SK-N-SH treated with all-trans-retinoic acid at 6 μM for 48 hours (cell line): ENCODE measurements around the gene TRIL.

Experiments
- ATAC-seq: fragments of 200-7000 bp; cut with Tn5 transposase; 3 replicates; pipeline ENCODE4 v1.9.1; 2020; ENCODE audit warnings: mild to moderate bottlenecking, moderate library complexity
- BACH2 ChIP-seq: fragments of 250-450 bp; sonication (Bioruptor Pico); IDR thresholded peaks from 2 replicates; pipeline ENCODE4 v1.9.0; 2021; ENCODE audit warnings: mild to moderate bottlenecking, borderline replicate concordance
- ESRRG ChIP-seq: fragments of 250-450 bp; sonication (Bioruptor Pico); IDR thresholded peaks from 2 replicates; pipeline ENCODE4 v1.6.1; 2021; ENCODE audit warnings: mild to moderate bottlenecking
- ISL1 ChIP-seq: fragments of 250-450 bp; sonication (Bioruptor Pico); IDR thresholded peaks from 2 replicates; pipeline ENCODE4 v2.1.2; 2022; ENCODE audit warnings: mild to moderate bottlenecking, moderate library complexity
- OSR1 ChIP-seq: fragments of 250-450 bp; sonication (Bioruptor Pico); IDR thresholded peaks from 2 replicates; pipeline ENCODE4 v1.8.0; 2022; ENCODE audit warnings: moderate library complexity, mild to moderate bottlenecking, inconsistent platforms
- PPARA ChIP-seq: fragments of 250-450 bp; sonication (Bioruptor Pico); IDR thresholded peaks from 2 replicates; pipeline ENCODE4 v1.5.0; 2020; ENCODE audit warnings: mild to moderate bottlenecking, borderline replicate concordance
- RARB ChIP-seq: fragments of 250-450 bp; sonication (Bioruptor Pico); IDR thresholded peaks from 2 replicates; pipeline ENCODE4 v1.8.0; 2021; ENCODE audit warnings: mild to moderate bottlenecking, moderate library complexity
- SNAI2 ChIP-seq: fragments of 250-450 bp; sonication (Bioruptor Pico); IDR thresholded peaks from 2 replicates; pipeline ENCODE4 v1.5.0; 2020; ENCODE audit warnings: mild to moderate bottlenecking, moderate library complexity
- TCF4 ChIP-seq: fragments of 250-450 bp; sonication (Bioruptor Pico); IDR thresholded peaks from 2 replicates; pipeline ENCODE4 v1.8.0; 2021; ENCODE audit warnings: mild to moderate bottlenecking, moderate library complexity, borderline replicate concordance
- ZC3H10 ChIP-seq: fragments of 250-450 bp; sonication (Bioruptor Pico); IDR thresholded peaks from 2 replicates; pipeline ENCODE4 v1.5.1; 2021; ENCODE audit warnings: mild to moderate bottlenecking, moderate library complexity
- ZFP3 ChIP-seq: fragments of 250-450 bp; sonication (Bioruptor Pico); IDR thresholded peaks from 2 replicates; pipeline ENCODE4 v1.5.0; 2020; ENCODE audit warnings: mild to moderate bottlenecking, moderate library complexity
- ZFP30 ChIP-seq: fragments of 450-650 bp; formaldehyde crosslinking; IDR thresholded peaks from 2 replicates; pipeline ENCODE4 v1.5.0; 2022; ENCODE audit warnings: mild to moderate bottlenecking, moderate library complexity
- ZNF565 ChIP-seq: fragments of 450-650 bp; formaldehyde crosslinking; conservative IDR thresholded peaks from 2 replicates; pipeline ENCODE4 v1.5.0; 2020; ENCODE audit warnings: low read depth, mild to moderate bottlenecking, moderate library complexity
- ZNF70 ChIP-seq: fragments of 450-650 bp; formaldehyde crosslinking; IDR thresholded peaks from 2 replicates; pipeline ENCODE4 v1.5.0; 2020; ENCODE audit warnings: mild to moderate bottlenecking, moderate library complexity
- ZNF8 ChIP-seq: fragments of 450-650 bp; formaldehyde crosslinking; IDR thresholded peaks from 2 replicates; pipeline ENCODE4 v1.5.0; 2020; ENCODE audit warnings: mild to moderate bottlenecking, moderate library complexity
- TF ChIP-seq, protein P1 (sequence below): fragments of 250-450 bp; sonication (Bioruptor Pico); IDR thresholded peaks from 2 replicates; pipeline ENCODE4 v1.5.0; 2020; ENCODE audit warnings: mild to moderate bottlenecking, moderate library complexity
- TF ChIP-seq, protein P2 (sequence below): fragments of 250-450 bp; sonication (Bioruptor Pico); IDR thresholded peaks from 2 replicates; pipeline ENCODE4 v1.8.0; 2020; ENCODE audit warnings: mild to moderate bottlenecking, moderate library complexity, borderline replicate concordance
- TF ChIP-seq, protein P3 (sequence below): fragments of 250-450 bp; sonication (Bioruptor Pico); IDR thresholded peaks from 2 replicates; pipeline ENCODE4 v1.5.1; 2021; ENCODE audit warnings: mild to moderate bottlenecking, moderate library complexity
- TF ChIP-seq, protein P4 (sequence below): fragments of 250-450 bp; sonication (Bioruptor Pico); IDR thresholded peaks from 2 replicates; pipeline ENCODE4 v1.8.0; 2021; ENCODE audit warnings: low read depth, mild to moderate bottlenecking, moderate library complexity, borderline replicate concordance

Gene TRIL

DNA sequence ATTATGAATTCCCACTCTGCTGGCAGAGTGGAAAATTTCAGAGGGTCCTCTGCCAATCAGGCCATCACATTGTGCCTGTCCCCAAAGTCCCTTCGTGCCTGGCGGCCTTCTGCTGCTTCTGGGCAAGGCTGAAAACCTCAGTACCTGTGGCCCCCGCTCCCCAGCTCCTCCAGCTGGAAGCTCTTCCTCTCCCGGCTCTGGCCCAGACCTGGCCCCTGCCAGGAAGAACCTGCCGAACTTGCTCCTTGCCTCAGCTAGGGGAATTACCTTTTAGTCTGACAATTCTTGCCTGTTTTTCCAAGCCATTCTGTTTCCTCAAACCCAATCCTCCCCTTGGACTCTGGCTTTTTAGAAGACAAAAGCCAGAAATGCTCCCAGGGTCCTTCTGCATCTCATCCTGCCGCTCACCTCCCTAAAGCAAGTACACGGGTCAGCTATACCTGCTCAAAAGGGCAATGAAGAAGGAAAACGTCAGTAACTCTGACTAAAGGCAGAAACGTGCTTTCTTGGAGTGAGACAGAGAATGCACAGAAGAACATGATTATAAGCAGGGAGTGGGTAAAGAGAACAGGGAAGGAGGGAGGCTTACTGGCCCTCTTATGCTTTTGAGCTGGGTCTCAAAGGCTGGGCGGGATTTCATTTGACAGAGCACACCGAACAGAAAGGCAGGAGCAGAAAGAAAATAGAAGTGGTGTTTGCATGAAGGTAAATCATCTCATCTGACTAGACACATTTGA lies 28.1 kb upstream of the TRIL start:
- no peak for ATAC-seq
- TF ChIP-seq ZFP3 (CRISPR knock-in tag) = no peak
- TF ChIP-seq, all 23 proteins: peak for 0

DNA sequence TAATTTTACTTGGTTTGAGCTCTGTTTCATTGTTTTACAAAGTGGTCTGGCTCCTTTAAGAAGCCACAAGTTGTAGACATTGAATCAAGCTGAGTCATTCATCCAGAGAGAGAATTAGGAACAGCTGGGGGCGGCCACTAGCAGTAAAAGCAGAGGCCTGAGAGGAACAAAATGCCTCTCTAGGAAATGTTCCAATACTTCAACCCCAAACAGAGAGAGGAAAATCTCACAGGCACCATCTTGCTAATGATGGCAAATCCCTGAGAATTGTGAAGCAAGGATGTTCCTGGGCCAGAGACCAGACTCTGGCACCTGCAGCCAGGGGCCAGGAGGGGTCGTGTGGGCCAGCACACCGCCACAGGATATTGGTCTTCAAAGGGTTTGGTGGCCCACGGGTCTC lies 26.5 kb upstream of the TRIL start:
- TF ChIP-seq ZNF70 (CRISPR knock-in tag) (no peak), ISL1 (peak; percentile 60), SNAI2 (peak; percentile 57; the same call in 1 of the 2 replicates), ZNF565 (CRISPR knock-in tag) (0 out of 2 replicates have a peak, but pooled peaks have one; percentile 8)
- TF ChIP-seq, protein P1, sequence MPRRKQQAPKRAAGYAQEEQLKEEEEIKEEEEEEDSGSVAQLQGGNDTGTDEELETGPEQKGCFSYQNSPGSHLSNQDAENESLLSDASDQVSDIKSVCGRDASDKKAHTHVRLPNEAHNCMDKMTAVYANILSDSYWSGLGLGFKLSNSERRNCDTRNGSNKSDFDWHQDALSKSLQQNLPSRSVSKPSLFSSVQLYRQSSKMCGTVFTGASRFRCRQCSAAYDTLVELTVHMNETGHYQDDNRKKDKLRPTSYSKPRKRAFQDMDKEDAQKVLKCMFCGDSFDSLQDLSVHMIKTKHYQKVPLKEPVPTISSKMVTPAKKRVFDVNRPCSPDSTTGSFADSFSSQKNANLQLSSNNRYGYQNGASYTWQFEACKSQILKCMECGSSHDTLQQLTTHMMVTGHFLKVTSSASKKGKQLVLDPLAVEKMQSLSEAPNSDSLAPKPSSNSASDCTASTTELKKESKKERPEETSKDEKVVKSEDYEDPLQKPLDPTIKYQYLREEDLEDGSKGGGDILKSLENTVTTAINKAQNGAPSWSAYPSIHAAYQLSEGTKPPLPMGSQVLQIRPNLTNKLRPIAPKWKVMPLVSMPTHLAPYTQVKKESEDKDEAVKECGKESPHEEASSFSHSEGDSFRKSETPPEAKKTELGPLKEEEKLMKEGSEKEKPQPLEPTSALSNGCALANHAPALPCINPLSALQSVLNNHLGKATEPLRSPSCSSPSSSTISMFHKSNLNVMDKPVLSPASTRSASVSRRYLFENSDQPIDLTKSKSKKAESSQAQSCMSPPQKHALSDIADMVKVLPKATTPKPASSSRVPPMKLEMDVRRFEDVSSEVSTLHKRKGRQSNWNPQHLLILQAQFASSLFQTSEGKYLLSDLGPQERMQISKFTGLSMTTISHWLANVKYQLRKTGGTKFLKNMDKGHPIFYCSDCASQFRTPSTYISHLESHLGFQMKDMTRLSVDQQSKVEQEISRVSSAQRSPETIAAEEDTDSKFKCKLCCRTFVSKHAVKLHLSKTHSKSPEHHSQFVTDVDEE (CRISPR knock-in tag) = 0 out of 2 replicates have a peak, but pooled peaks have one; percentile 57
- TF ChIP-seq, all 23 proteins: peak for 4
- peak; percentile 97 for ATAC-seq

DNA sequence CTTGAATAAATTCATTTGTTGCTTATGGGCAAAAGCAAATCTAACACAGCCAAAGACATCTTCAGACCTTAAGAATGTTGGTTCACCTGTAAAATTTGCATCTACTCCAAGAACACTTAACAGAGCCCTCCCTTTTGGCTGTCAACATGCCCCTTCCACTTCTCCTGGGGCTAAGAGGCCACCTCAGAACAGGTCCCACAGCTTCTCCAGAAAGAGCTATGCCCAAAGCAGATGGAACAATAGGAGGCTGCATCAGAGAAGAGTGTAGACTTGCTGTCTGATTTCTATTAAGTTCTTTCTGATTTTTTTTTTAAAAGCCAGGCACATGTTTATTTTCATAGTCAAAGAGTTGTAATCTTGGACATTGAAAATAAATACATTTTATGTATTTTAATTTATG lies 26.1 kb upstream of the TRIL start:
- peak; percentile 53 for ATAC-seq
- TF ChIP-seq ESRRG (CRISPR knock-in tag) = no peak
- TF ChIP-seq BACH2 = no peak
- TF ChIP-seq SNAI2 = no peak
- TF ChIP-seq ZFP3 (CRISPR knock-in tag) = no peak
- TF ChIP-seq, protein P2, sequence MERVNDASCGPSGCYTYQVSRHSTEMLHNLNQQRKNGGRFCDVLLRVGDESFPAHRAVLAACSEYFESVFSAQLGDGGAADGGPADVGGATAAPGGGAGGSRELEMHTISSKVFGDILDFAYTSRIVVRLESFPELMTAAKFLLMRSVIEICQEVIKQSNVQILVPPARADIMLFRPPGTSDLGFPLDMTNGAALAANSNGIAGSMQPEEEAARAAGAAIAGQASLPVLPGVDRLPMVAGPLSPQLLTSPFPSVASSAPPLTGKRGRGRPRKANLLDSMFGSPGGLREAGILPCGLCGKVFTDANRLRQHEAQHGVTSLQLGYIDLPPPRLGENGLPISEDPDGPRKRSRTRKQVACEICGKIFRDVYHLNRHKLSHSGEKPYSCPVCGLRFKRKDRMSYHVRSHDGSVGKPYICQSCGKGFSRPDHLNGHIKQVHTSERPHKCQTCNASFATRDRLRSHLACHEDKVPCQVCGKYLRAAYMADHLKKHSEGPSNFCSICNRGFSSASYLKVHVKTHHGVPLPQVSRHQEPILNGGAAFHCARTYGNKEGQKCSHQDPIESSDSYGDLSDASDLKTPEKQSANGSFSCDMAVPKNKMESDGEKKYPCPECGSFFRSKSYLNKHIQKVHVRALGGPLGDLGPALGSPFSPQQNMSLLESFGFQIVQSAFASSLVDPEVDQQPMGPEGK (CRISPR knock-in tag) = no peak
- TF ChIP-seq OSR1 = no peak
- no peak for TF ChIP-seq ZNF8

DNA sequence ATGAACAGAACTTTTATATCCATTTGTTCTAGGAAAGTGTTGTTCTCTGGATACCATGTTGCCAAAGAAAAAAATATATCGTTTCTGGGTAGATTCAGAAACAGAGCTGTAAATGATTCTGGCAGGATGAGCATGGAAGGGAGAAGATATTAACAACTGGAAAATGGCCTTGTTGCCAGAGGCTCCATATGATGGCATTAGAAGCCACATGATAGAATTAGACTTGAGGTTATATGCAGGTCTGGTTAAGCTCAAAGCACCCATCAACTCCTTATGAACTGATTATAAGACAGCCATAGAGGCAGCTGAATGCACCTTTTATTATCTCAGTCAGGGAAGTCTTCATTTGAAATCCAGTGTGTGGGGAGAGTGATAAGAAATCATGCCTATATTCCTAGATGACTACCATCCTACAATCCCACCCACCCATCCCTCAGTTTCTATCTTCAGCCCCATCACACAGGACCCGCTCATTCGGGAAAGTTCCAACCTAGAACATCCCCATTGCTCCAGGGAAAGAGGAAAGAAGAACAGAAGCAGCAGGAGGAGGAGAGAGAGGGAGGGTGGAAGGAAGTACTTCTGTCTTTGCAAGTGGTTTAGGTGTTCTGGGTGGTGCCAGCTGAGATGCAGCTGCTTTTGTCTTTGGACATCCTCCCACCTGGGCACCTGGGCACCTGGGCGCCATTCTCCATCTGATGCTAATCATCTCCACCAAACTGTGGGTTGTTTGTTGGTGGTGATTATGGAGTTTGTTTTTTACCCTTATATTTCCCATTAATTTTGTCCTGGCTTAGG lies 25.5 kb upstream of the TRIL start:
- TF ChIP-seq, protein P3, sequence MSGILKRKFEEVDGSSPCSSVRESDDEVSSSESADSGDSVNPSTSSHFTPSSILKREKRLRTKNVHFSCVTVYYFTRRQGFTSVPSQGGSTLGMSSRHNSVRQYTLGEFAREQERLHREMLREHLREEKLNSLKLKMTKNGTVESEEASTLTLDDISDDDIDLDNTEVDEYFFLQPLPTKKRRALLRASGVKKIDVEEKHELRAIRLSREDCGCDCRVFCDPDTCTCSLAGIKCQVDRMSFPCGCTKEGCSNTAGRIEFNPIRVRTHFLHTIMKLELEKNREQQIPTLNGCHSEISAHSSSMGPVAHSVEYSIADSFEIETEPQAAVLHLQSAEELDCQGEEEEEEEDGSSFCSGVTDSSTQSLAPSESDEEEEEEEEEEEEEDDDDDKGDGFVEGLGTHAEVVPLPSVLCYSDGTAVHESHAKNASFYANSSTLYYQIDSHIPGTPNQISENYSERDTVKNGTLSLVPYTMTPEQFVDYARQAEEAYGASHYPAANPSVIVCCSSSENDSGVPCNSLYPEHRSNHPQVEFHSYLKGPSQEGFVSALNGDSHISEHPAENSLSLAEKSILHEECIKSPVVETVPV (CRISPR knock-in tag) = peak; percentile 71; the same call in 1 of the 2 replicates
- TF ChIP-seq ISL1 = peak; percentile 78
- TF ChIP-seq, protein P1 (CRISPR knock-in tag) = peak; percentile 90
- TF ChIP-seq ZC3H10 = no peak
- peak; percentile 94 for TF ChIP-seq TCF4 (CRISPR knock-in tag)
- TF ChIP-seq PPARA = 0 out of 2 replicates have a peak, but pooled peaks have one; percentile 19
- TF ChIP-seq ZNF8 = no peak
- TF ChIP-seq OSR1 = no peak
- TF ChIP-seq ESRRG (CRISPR knock-in tag) = 0 out of 2 replicates have a peak, but pooled peaks have one; percentile 44
- peak; percentile 58 for ATAC-seq

DNA sequence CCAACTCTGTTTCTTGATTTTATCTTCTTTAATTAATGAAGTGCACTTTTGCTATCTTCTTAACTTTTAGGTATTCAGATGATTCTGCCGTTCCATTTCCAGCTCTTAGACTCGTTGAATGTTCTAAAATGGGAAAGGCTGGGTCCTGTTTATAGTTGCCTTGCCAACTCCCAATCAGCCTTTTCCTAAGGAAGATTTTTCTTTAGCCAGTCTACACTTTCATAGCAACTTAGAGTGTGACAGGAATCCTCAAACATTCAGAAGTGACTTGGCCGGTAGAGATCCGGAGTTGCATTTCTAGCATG lies 23.0 kb upstream of the TRIL start:
- ATAC-seq = no peak
- TF ChIP-seq RARB (CRISPR knock-in tag) (no peak), ESRRG (CRISPR knock-in tag) (no peak), TCF4 (CRISPR knock-in tag) (no peak), ZFP30 (CRISPR knock-in tag) (no peak), ZC3H10 (no peak)
- TF ChIP-seq, protein P4, sequence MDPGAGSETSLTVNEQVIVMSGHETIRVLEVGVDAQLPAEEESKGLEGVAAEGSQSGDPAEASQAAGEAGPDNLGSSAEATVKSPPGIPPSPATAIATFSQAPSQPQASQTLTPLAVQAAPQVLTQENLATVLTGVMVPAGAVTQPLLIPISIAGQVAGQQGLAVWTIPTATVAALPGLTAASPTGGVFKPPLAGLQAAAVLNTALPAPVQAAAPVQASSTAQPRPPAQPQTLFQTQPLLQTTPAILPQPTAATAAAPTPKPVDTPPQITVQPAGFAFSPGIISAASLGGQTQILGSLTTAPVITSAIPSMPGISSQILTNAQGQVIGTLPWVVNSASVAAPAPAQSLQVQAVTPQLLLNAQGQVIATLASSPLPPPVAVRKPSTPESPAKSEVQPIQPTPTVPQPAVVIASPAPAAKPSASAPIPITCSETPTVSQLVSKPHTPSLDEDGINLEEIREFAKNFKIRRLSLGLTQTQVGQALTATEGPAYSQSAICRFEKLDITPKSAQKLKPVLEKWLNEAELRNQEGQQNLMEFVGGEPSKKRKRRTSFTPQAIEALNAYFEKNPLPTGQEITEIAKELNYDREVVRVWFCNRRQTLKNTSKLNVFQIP (CRISPR knock-in tag) = no peak
- TF ChIP-seq, protein P3 (CRISPR knock-in tag) = no peak
